ENCODE results near the gene EHMT1.
"Not testable (repeated sequence)": the region's sequence is repeated elsewhere in the genome, so short reads cannot be mapped to it uniquely, and the experiment has no call there.

The EHMT1 gene

DNA sequence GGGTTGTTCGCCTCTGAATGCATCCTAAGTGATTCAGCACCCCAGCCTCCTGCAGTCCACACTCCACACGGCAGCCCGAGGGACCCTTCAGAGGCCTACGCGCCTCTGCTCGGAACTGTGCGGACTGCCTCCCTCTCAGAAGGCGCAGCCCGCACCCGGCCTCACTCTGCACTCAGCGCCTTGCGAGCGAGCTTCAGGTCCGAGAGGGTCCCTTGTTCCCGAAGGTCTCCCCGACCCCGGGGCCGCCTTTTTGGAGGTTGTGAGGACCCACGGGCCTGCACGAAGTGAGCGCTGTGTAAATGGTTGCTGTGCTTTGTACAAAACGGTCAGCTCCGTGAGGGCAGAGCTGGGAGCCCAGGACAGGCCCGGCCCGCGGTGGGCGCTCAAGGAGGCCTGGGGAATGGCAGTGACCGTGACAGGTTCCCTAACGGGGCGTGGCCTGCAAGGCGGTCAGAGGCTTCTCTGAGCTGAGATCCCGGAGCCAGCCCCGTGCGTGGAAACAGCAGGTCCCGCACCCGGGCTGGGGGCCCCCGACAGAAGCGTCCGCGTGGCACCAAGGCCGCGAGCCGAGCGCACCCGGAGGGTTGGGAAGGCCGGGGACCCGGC lies 258.1 kb downstream of the EHMT1 start:
- no peak for TF ChIP-seq ZFX (IDR thresholded peaks at IDR 0.05)
- TF ChIP-seq, protein P1, sequence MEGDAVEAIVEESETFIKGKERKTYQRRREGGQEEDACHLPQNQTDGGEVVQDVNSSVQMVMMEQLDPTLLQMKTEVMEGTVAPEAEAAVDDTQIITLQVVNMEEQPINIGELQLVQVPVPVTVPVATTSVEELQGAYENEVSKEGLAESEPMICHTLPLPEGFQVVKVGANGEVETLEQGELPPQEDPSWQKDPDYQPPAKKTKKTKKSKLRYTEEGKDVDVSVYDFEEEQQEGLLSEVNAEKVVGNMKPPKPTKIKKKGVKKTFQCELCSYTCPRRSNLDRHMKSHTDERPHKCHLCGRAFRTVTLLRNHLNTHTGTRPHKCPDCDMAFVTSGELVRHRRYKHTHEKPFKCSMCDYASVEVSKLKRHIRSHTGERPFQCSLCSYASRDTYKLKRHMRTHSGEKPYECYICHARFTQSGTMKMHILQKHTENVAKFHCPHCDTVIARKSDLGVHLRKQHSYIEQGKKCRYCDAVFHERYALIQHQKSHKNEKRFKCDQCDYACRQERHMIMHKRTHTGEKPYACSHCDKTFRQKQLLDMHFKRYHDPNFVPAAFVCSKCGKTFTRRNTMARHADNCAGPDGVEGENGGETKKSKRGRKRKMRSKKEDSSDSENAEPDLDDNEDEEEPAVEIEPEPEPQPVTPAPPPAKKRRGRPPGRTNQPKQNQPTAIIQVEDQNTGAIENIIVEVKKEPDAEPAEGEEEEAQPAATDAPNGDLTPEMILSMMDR (conservative IDR thresholded peaks at IDR 0.05): no peak
- H3K27ac ChIP-seq: no peak overlapping the region

DNA sequence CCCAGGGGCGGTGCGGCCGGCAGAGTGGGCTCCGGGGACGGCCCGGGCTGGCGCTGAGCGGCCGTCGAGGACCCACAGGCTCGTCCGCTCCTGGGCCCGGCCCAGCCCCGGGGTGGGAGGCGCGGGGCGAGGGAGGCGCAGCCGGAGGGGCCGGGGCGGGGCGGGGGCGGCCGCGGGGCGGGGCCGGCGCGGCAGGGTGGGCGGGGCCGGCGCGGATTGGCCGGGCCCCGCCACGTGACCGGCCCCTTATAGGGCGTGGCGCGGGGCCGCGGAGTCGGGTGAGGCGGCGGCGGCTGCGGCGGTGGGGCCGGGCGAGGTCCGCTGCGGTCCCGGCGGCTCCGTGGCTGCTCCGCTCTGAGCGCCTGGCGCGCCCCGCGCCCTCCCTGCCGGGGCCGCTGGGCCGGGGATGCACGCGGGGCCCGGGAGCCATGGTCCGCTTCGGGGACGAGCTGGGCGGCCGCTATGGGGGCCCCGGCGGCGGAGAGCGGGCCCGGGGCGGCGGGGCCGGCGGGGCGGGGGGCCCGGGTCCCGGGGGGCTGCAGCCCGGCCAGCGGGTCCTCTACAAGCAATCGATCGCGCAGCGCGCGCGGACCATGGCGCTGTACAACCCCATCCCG lies 258.8 kb downstream of the EHMT1 start, which contains the start of gene CACNA1B:
TSS of gene CACNA1B (plus strand) at position 277 of the 617 bp plus-strand sequence. CDS start at position 429, 152 bp downstream.
- not testable (repeated sequence) for H3K27ac ChIP-seq

DNA sequence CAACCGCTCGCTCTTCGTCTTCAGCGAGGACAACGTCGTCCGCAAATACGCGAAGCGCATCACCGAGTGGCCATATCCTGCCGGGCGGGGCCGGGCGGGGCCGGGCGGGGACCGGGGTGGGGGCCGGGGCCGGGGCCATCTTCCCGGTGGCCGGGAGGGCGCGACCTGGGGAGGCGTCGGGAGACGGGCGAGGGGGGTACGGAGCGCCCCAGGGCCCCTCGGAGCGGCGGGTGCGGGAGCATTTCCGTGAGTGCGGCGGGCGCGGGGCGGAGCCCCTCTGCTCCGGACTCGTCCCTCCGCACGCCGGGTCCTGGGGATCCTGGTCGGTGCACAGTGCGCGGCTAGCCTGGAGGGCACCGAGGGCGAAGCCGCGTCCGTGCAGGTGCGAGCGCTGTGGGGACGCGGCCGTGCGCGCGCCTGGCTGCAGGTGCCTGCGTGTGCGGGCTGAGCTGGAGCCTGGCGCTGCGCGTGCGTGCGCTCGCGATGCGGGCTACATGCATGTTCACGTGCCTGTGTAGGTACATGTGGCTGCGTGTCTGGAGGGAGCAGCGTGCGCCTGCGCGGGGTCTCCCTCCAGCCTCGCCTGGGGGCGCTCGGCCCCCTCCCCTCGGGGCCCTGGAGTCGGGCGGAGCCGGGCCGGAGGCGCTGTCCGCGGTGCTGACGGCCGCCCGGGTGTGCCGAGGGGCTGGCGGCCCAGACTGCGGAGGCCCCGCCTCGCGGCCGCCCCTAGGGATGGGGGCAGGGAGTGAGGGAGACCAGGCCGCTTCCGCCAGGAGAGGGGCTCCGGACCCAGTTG lies 259.5 kb downstream of the EHMT1 start:
- TF ChIP-seq, protein P1 (conservative IDR thresholded peaks at IDR 0.05): no peak; the same call in 1 of the 2 replicates
- no peak for TF ChIP-seq ZFX (IDR thresholded peaks at IDR 0.05)
- H3K27ac ChIP-seq: no peak overlapping the region

DNA sequence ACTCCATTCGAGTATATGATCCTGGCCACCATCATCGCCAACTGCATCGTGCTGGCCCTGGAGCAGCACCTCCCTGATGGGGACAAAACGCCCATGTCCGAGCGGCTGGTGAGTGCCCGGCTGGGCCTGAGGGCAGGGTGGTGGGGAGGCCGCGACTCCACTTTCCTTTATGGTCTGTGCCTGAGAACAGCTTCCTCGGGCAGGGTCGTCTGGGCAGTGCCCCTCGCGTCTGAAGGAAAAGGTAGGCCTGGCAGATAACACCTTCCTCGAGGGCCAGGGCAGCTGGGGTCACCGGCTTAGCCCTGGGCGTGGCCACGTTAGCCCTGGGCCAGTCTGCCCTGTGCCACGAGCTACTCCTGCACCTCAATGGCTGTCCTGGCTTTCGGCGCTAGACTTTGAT lies 260.2 kb downstream of the EHMT1 start:
- TF ChIP-seq, protein P1 (conservative IDR thresholded peaks at IDR 0.05): no peak
- no peak for TF ChIP-seq ZFX (IDR thresholded peaks at IDR 0.05)
- H3K27ac ChIP-seq: no peak overlapping the region

DNA sequence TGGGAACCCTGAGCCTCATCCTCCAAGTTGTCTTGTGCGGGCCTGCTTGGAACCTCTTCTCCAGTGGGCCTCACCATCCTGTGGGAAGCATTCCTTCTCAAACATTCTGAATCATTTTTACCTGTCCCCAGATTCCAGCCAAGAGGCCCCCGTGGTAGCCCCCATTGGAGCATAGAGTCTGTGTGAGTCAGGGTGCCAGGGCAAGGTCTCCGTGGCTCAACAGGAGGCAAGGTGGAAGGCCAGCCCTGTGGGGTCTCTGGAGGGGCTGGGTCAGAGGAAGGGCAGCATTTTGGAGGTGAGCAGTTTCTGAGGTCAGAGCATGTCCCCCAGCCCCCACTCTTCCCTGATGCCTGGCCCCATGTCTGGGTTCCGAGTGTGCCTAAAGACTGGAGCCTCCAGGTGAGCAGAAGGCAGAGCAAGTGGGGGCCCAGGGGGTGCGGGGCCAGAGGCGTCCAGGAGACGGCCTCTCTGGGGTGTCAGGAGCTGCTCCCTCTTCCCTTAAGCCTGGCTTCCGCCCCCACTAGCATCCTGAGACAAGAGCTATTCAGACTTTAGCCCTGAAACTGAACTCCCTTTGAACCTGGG lies 260.9 kb downstream of the EHMT1 start:
- TF ChIP-seq, protein P1 (conservative IDR thresholded peaks at IDR 0.05): no peak
- TF ChIP-seq ZFX (IDR thresholded peaks at IDR 0.05): no peak
- no peak overlapping the region for H3K27ac ChIP-seq

DNA sequence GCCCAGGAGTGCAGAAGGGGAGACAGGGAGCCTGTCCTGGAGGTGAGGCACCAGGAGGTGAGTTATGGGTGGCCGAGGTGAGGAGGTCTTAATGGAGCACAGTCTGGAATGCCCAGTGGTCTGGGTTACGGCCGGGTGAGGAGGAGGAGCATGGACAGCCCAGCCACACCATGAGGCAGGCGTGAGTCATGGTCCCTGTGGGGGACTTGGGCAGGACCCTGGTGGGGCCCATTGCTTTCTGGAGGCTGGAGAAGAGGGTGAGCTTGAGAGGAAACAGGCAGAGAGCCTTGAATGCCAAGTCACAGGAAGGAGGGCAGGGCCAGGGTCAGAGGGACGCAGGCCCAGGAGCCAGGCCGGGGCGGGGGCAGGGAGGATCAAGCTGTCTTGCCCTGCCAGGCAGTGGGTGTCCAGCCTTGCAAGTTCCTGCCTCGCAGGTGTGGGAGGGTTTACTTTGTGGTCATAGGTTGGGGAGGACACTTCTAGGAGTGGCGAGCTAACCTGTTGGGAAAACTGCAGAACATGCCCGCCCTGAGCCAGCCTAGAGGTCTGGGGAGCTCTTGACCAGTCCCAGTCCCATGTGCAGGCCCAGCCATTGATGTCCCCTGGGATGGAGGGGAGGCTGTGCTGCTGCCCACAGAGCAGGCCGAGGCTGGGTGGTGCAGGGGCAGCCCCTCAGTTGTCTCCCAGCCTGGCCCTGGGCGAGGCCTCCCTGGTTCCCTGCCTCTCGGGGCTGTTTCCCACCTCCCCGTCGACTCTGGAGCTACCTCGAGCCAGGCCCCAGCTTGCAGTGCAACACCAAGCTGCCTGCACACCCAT lies 261.6 kb downstream of the EHMT1 start:
- TF ChIP-seq ZFX (IDR thresholded peaks at IDR 0.05): no peak
- TF ChIP-seq, protein P1 (conservative IDR thresholded peaks at IDR 0.05): no peak
- H3K27ac ChIP-seq: no peak overlapping the region

DNA sequence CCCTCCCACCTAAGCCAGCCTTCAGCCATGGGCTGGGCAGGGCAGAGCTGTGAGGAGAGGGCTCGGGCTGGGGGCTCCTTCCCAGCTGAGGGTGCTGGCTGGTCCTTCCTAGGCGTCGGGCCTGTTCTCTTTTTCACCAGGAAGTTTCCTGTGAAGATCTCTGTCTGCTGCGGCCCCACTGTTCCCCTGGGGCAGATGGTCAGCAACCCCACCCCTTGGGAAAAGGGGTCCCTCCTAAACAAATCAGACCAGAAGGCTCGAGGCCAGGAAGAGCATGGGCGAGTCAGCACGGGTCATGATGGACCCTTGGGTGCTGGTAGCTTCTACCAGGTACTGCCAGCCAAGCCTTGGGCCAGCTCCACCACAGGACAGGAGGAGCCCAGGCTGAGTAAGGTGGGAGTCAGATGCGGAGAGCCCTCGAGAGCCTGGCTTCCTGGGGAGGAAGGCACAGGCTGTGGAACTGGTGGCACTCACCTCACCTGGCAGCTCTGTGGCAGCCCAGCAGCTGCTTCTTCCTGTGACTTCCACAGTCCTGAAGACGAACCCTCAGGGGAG lies 262.2 kb downstream of the EHMT1 start:
- TF ChIP-seq, protein P1 (conservative IDR thresholded peaks at IDR 0.05): no peak
- no peak for TF ChIP-seq ZFX (IDR thresholded peaks at IDR 0.05)
- H3K27ac ChIP-seq: no peak overlapping the region

Measured in C4-2B (cell line).